ENCODE measurements around the gene ZNF618. TPM values are rescaled to one million over a fixed set of nuclear protein-coding genes. Genes with fewer than 3 reads are reported as not detected.

ZNF618 gene
- polyA plus RNA-seq, 1 of the 3 experiments (the other 2 are of a cell fraction), result 6.2 TPM

- Histone ChIP-seq H3K36me3 (replicated peaks in 1 of 2; ENCODE audit: control insufficient read depth in 1 of 2, insufficient read depth in 2 of 2, low read length in 1 of 2) (peaks cover 28 to 55% of the 10 kb centered on the region in 2 experiments), H3K4me3 (ENCODE audit: low read depth in 2 of 2, low read length in 1 of 2) (no peak overlapping the region), H3K9ac (no peak overlapping the region), H3K4me1 (ENCODE audit: control insufficient read depth in 1 of 2, insufficient read depth in 2 of 2, low read depth in 1 of 2, low read length in 1 of 2) (peaks cover 0 to 38% of the 10 kb centered on the region in 2 experiments; a peak in 2 of 4 replicates), H3K27me3 (ENCODE audit: insufficient read depth) (no peaks in the 10 kb centered on the region), H4K20me1 (ENCODE audit: insufficient read depth) (no peaks in the 10 kb centered on the region), H3K79me2 (ENCODE audit: insufficient read depth) (no peaks in the 10 kb centered on the region), H3F3A (replicated peaks; ENCODE audit: insufficient read depth) (no peaks in the 10 kb centered on the region), H3K27ac (ENCODE audit: low read depth in 2 of 2, low read length in 1 of 2) (no peak overlapping the region), H3K9me3 (no peaks in the 10 kb centered on the region), H3K9me2 (no peaks in the 10 kb centered on the region), H3K4me2 (no peak overlapping the region), H2AFZ (ENCODE audit: low read depth) (no peak overlapping the region)
- ChIA-PET POLR2A (no interaction called here), CTCF (no interaction called here)
- DNase-seq, result no peak
- TF ChIP-seq USF1 (IDR thresholded peaks at IDR 0.05; ENCODE audit: borderline replicate concordance, low read depth), result no peak
- TF ChIP-seq, protein P1, sequence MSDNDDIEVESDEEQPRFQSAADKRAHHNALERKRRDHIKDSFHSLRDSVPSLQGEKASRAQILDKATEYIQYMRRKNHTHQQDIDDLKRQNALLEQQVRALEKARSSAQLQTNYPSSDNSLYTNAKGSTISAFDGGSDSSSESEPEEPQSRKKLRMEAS (IDR thresholded peaks at IDR 0.05; ENCODE audit: low read depth), result no peak
- no peak for TF ChIP-seq POLR2AphosphoS5 (IDR thresholded peaks at IDR 0.05; ENCODE audit: low read depth, low read length)
- TF ChIP-seq, protein P2, sequence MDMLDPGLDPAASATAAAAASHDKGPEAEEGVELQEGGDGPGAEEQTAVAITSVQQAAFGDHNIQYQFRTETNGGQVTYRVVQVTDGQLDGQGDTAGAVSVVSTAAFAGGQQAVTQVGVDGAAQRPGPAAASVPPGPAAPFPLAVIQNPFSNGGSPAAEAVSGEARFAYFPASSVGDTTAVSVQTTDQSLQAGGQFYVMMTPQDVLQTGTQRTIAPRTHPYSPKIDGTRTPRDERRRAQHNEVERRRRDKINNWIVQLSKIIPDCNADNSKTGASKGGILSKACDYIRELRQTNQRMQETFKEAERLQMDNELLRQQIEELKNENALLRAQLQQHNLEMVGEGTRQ (IDR thresholded peaks at IDR 0.05; ENCODE audit: borderline replicate concordance, low read depth, low read length), result no peak
- TF ChIP-seq RAD21 (IDR thresholded peaks at IDR 0.05; ENCODE audit: low read length), result no peak
- TF ChIP-seq SMC3 (IDR thresholded peaks at IDR 0.05; ENCODE audit: low read depth, low read length), result no peak
- no peak for TF ChIP-seq SIN3A (IDR thresholded peaks at IDR 0.05; ENCODE audit: borderline replicate concordance, low read depth, low read length)
- no peak for TF ChIP-seq RXRA (IDR thresholded peaks at IDR 0.05; ENCODE audit: borderline replicate concordance, low read depth)
- no peak for TF ChIP-seq EP300 (IDR thresholded peaks at IDR 0.05; ENCODE audit: borderline replicate concordance in 1 of 2, low read depth in 1 of 2, low read length in 1 of 2)
- no peak for TF ChIP-seq JUND (IDR thresholded peaks at IDR 0.05)
- no peak for TF ChIP-seq MXI1 (IDR thresholded peaks at IDR 0.05; ENCODE audit: low read depth, low read length)
- no peak for TF ChIP-seq TAF1 (IDR thresholded peaks at IDR 0.05; ENCODE audit: borderline replicate concordance, low read depth, low read length)
- no peak for TF ChIP-seq FOSL2 (IDR thresholded peaks at IDR 0.05; ENCODE audit: borderline replicate concordance, low read depth)
- no peak for TF ChIP-seq NFIC (IDR thresholded peaks at IDR 0.05; ENCODE audit: borderline replicate concordance)
- no peak for TF ChIP-seq PBX3 (IDR thresholded peaks at IDR 0.05)
- WGBS (ENCODE audit: low lambda C conversion rate), result 95% methylated on average over 4 of the region's 4 CpGs
These were observed 130.0 kb downstream of the ZNF618 start for GRCh38 chr9:114006155-114006550.
